Activated CD4-positive, alpha-beta T cell treated with anti-CD3 and anti-CD28 coated beads for 24 hours (primary cell): Measurements from ENCODE around the gene PSMA3.
"Not testable (repeated sequence)": the region's sequence is repeated elsewhere in the genome, so short reads cannot be mapped to it uniquely, and the experiment has no call there.

Source experiments
- DNase-seq, 2 donors: peaks; one replicate each; pipeline ENCODE4 v3.0.0-alpha.2; 2020; ENCODE audit warnings: low read depth in 2 of 2

Gene PSMA3

GRCh38 chr14:58244556-58245387, at the start of gene PSMA3:
PSMA3 (plus strand) TSS chr14:58244843; CDS start chr14:58244921, 78 bp downstream.
- peak; percentile 94 to 96 for DNase-seq

DNA sequence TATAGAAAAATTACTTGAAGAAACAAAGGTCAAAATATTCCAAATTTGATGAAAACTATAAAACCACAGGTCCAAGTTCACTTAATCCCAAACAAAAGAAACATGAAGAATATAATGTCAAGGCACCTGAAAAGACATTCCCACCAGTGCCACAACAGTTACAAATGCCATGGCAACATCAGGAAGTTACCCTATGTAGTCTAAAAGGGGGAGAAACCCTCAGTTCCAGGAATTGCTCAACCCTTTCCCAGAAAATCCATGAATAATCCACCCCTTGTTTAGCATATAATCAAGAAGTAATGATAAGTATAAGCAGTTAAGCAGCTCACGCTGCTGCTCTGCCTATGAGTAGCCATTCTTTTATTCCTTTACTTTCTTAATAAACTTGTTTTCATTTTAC, 48.4 kb upstream of the PSMA3 start:
- DNase-seq, result no peak

- DNase-seq, result no peak
Measured at GRCh38 chr14:58198086-58198485, 46.6 kb upstream of the PSMA3 start.

- DNase-seq, result peak; percentile 80
Measured at GRCh38 chr14:58199726-58200479, 44.7 kb upstream of the PSMA3 start, which contains the start of gene ACTR10. ACTR10 (plus strand) TSS chr14:58200149; CDS start chr14:58200218, 69 bp downstream.

DNA sequence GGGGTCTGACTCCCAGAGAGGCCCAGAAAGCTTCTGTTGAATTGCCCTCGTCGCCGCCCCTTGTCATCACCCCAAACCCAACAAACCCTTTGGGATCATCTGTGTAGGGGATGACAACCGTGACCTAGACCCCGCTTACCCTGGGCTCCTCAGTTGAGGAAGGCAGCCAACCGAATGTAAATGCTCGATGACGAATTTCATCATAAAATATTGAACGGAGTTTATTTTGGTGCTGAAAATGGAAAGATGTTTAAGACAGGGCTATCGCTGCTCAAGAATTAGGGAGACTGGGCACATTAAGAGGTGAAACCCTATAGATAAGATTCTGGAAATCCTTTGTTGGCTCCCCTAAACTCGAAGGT, 44.2 kb upstream of the PSMA3 start:
- no peak for DNase-seq

DNA sequence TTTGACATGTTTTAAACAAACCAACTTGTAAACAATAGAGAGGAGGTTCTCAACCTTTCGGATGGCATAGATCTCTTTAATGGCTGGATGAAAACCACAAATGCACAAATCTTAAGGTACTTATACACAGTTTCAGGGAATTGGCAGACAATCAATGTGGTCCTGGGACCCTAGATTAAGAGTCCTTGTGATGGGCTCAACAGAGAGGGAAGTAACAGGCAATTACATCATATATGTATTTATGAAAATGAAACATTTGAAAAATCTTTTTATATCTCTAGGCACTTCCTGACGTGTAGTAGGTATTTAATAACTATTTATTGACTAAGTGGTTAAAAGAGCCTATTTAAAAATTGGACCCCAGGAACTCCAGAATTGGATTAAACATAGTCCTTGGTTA, 43.8 kb upstream of the PSMA3 start:
- no peak for DNase-seq

GRCh38 chr14:58213176-58213575, 31.5 kb upstream of the PSMA3 start:
- DNase-seq, result no peak

GRCh38 chr14:58215191-58215914, 29.3 kb upstream of the PSMA3 start:
- no peak for DNase-seq

GRCh38 chr14:58216544-58216943, 28.1 kb upstream of the PSMA3 start:
- no peak for DNase-seq

DNA sequence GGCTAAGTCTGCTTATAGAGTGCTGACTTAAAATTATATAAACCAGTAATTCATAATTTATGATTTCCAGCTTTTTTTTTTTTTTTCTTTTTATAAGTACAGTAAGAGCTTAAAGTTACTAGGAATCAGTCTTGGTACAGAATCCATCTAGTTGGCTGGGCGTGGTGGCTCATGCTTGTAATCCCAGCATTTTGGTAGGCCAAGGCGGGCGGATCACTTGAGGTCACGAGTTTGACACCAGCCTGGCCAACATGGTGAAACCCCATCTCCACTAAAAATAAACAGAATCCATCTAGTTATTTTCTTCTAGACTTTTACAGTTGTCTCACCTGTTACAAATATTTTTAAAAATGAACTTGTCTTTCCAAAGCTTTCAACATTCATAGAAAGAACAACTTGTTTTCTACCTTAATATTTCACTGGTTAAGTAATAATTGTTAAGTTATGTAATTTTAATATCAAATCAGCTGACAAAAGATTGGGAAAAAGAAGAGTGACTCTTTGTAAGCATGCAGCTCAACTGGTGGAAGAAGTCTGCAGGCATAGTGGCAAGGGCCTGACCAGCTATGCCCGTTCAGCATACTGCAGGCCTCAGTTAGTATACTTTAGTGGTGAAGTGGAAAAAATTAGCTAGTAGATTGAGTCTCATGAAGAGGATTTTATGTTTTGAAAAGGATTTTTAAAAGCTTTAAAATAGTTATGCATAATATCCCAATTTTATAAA, 17.4 kb upstream of the PSMA3 start:
- no peak for DNase-seq

DNA sequence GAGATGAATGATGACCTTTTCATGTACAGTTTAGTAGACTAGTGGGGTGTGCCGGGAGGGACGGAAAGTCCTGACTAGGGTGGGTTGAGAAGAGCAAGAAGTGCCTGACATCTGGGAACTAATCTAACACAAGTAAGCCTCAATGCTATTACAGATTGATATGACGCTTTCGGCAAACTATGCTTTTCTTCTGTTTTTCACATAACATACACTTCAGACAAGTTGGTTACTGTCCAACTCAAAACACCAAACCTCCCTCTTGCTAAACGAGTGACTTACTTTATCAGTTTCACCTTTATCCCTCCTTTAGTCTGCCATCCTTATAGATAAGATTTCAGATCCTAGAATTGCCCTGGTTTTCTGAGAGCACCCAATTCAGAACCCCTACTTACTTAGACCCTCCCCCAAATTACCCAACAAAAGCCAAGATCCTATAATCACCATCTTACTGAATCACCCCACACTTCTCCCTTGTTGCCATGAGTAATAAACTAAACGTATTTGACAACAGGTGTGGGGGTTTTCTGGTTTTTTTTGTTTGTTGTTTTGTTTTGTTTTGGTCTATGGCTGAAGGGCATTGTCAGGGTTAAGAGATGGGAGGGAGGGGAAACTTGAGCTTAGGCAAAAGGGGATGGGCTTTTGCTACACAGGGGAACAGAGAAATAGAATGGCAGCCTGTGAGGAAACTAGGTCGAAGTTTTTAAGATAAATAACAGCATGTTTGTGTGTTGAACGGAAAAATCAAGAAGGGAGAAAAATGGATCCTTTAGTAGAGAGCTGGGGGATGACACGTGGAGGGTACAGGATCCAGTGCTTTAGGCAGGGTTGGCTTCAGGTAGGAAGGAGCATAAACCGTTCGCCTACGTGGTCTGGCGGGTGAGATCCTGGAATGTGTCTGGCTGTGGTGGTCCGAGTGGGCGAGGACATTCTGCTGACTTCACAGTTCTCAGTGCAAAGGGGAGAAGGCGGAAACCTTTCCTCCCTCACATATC, 6.1 kb upstream of the PSMA3 start:
- DNase-seq, result no peak

DNA sequence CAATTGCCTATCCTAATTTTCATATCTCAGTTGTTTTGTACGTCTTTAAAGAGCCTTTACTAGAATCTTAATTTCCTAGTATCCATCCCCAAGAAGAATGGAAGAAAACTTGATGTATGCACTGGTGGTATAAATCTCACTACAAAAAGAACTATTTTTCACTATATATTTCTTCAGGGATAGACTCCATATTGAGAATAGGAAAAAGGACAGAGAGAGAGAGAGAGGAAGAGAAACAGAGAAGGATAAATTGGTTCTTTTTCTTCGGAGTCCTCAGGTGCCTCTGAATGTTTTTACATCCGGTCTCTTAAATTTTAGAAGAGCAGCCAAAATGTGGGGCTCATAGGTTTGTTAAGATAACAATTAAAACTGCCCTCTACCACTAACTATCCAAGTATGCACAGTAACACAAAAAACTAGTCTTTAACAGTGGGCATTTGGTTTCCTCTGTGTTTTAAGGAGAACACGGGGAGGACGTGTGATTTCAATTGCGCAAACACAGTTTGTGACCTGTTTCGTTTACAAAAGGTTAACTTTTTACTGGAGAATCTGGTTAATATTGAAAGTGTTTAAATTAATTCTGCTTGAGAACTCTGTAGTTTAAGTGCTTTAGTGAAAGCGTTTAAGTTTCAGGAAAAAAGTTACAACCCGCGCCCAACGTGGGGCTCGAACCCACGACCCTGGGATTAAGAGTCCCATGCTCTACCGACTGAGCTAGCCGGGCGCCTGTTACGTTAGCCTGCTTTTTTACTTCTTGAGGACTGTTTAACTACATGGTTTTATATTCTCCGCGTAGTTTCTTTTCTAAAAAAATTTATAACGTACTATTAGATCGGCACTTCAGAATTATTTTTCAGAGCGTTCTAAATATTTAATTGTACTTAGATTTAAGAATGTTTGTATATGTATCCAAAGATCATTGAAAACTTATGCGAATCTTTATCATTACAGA, 5.1 kb upstream of the PSMA3 start:
- peak; percentile 78 to 81 for DNase-seq

DNA sequence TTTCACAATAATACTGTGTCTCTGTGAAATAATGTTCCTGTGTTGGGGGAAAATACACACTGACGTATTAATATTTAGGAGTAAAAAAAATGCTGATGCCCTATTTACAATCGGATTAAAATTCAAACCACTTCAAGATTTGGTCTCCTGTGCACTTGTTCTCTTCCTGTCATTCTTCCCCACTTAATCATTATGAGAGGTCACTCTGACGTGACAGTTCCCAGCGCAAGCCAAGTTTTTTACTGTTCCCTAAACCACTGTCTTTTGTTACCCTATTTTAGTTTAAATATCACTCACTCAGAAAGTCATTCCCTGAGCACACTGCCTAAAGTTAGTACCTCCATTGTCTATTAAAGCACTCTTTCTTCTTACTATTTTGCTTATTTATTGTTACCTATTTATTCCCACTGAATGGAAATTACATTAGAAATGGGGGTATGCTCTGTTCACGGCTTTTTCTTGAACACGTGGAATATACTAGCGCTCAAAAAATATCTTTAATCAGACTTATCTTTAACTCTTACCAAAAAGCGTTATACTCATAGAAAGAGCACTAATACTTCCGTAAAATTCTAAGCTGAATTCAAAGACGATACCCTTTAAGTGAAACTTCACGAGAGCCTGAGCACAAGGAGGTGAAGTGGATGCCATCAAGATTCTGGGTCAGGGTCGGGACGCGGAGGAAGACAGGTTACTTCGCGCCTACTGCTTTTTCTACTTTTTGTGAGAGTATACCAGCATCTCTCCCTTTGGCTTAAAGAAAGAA, 670 bp upstream of the PSMA3 start:
- no peak for DNase-seq

- no peak for DNase-seq
Measured at GRCh38 chr14:58245562-58245961, 919 bp downstream of the PSMA3 start.

GRCh38 chr14:58249611-58250010, 5.0 kb downstream of the PSMA3 start:
- DNase-seq, result no peak

GRCh38 chr14:58258156-58258555, 13.5 kb downstream of the PSMA3 start:
- no peak for DNase-seq

DNA sequence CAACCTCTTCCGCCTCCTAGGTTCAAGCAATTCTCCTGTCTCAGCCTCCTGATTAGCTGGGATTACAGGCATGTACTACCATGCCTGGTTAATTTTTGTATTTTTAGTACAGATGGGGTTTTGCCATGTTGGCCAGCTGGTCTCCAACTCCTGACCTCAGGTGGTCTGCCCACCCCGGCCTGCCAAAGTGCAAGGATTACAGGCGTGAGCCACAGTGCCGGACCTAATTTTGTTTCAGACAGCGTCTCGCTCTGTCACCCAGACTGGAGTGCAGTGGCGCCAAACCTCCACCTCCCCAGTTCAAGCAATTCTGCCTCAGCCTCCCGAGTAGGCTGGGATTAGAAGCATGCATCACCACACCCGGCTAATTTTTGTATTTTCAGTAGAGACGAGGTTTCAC, 17.4 kb downstream of the PSMA3 start:
- DNase-seq, result not testable (repeated sequence)

- DNase-seq, result no peak
Measured at GRCh38 chr14:58265401-58265800, 20.8 kb downstream of the PSMA3 start.

DNA sequence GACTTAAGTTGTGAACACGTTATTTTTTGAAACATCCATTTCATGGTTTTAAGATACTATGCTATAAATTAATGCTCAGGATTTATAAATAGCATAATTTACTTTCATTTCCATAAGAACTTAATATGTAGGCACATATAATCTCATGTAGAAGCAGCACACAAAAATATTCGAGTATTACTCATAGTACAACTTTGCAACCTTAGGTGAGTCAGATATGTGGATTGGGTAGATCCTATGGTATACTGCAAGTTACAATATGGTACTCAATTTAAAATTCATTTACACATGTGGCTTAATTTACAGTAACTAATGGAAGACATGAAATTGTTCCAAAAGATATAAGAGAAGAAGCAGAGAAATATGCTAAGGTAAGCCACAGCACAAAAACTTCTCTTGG, 26.0 kb downstream of the PSMA3 start:
- DNase-seq, result no peak
